NOMO-1 treated with DMSO at 0.1 percent for 48 hours (cell line): ENCODE measurements around the gene ACTN4.
A peak's percentile ranks its signal among the peaks of the same experiment; 100 is the strongest.
"Not testable (repeated sequence)": the region's sequence is repeated elsewhere in the genome, so short reads cannot be mapped to it uniquely, and the experiment has no call there.

ENCODE experiments used
- DNase-seq: peaks from one replicate; lab custom pipeline; 2025; ENCODE audit not compliant: unreplicated experiment; lab: John Stamatoyannopoulos, UW

ACTN4 gene

DNA sequence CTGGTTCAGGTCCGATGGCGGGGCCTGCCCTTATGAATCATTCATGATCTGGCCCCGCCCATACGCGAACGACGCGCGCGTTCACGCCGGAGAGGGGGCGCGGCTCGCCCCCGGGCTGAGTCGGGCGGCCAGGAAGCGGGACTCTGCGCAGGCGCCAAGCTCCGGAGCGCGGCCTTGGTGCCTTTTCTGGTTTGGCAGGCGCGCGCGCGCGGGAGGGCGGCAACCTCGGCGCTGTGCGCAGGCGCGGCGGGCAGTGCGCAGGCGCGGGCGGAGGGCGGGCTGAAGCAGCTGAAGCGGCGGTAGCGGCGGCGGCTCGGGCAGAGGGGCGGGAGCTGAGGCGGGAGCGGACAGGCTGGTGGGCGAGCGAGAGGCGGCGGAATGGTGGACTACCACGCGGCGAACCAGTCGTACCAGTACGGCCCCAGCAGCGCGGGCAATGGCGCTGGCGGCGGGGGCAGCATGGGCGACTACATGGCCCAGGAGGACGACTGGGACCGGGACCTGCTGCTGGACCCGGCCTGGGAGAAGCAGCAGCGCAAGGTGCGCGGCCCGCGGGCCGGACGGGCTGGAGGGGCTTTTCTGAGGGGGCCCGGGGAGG, at the start of gene ACTN4:
ACTN4 (plus strand) TSS at position 282 of the 598 bp plus-strand sequence; CDS start at position 379, 97 bp downstream.
- DNase-seq = peak; percentile 95

DNA sequence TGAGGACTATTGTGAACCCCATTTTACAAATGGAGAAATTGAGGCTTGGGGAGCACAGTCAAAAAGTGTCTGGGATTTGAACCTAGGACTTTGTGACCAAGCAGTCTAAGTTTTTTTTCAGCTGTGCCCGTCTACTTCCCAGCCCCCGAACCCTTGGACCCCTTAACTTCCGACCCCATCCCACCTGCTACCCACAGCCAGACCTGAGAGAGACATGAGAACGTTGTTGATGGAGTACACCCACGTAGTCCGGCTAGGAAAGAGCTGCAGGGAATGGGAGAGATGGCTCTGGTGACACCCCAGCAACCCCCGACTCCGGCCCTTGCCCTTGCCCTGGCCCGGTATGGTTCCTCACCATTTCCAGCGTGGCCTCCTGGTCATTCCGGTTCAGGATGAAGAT, 47.7 kb upstream of the ACTN4 start:
- no peak for DNase-seq

GRCh38 chr19:38602856-38603255, 44.6 kb upstream of the ACTN4 start:
- DNase-seq = not testable (repeated sequence)

DNA sequence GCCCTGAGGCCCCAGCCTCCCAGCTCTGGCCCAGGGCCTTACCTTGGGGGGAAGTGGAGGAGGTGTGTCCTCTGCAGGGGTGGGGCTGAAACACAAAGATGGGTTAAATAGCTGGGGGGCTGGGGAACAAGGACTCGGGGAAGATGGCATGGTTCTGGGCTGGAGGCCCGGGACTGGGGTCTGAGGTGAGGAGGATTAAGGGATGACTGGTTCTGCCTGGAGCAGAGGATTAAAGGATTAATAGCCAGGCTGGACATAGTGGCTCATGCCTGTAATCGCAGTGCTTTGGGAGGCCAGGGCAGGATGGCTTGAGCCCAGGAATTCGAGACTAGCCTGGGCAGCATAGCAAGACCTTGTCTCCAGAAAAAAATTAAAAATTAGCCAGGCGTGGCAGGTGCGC, 41.3 kb upstream of the ACTN4 start:
- DNase-seq = no peak

- no peak for DNase-seq
Measured at GRCh38 chr19:38614289-38614688, 33.2 kb upstream of the ACTN4 start.

DNA sequence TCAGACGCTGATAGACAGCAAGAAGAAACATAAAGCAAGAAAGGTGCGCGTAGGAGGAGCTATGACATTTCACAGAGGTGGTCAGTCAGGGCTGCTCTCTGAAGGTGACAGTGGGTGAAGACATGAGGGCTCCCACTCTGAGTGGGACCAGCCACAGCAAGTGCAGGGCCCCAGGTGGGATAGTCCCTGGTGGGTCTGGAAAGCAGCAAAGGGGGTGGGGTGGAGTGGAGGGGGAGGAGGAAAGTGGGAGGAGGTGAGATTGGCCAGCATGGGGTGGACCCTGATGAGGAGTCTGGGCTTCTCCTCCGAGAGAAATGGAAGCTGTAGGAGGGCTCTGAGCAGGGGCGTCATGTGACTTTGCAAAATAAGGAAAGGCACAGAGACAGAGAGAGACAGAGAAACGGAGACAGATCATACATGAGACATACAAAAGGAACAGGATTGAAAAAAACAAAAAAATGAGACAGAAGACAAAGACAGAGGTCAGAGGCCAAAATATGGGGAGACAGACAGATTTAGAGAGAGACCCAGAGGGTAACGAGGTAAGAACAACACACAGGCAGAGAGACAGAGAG, 32.4 kb upstream of the ACTN4 start:
- no peak for DNase-seq

GRCh38 chr19:38616265-38616664, 31.2 kb upstream of the ACTN4 start:
- no peak for DNase-seq

DNA sequence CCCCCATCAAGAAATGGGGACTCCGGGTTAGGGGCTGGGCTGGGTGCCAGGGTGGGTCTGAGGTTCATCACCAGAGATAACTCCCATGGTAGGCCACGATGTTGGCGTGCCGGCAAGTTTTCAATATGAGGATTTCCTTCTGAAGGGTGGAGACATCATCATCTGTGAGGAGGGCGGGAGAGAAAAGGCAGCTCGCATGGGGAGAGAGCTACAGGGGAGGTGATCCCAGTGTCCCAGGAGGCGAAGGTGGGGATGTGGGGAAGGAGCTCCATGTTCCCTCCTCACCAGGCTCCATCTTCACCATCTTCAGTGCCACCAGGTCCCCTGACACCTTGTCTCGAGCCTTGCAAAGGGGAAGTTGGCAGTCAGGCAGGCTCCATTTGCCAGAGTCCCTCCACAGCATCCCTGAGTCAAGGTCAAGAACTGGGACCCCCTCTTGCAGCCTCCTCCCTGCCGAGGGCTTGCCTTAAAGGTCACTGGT, 30.1 kb upstream of the ACTN4 start:
- DNase-seq = no peak

DNA sequence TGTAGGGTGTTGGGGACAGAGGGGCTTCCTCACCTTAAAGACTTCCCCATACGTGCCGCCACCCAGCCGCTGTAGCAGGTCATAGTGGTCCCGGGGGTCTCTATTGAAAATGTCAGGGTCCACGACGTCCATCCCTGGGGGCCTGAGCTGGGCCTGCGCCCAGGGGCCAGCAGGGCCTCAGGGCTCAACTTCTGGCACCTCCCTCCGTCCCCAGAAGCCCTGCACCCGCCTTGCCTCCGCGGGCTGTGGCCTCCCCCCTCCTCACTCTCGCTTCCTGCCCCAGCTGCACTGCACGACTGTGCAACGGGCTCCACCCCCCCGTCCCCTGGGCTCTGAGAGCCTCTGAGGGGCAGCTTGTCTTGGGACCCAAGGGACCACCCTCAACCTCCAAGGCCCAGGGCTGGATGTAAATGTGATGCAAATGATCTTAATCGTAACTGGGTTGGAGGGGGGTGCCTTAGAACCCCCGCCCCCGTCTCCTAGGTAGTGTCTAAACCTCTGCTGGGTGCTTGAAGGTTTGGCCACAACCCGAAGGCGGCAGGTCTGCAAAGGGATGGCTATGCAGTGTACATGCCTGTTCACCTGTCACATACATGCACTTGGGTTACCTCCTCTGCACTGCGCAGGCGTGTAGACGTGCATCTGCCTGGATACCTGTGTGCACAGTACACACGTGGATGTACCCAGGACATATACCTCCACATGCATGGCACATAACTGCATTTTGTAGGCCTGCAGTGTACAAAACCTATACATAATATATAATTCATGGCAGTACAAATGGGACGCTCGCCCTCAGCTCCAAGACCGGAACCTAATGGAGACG, 29.5 kb upstream of the ACTN4 start, which contains the start of gene MAP4K1:
MAP4K1 (minus strand) TSS at position 190 of the 826 bp plus-strand sequence; CDS start at position 132, 58 bp downstream.
- DNase-seq = peak; percentile 55

- DNase-seq = peak; percentile 99
Measured at GRCh38 chr19:38618590-38619360, 28.7 kb upstream of the ACTN4 start, which contains the start of gene EIF3K. Gene EIF3K, plus strand, starts transcription at chr19:38619188. Its CDS starts 81 bp downstream, at chr19:38619269.

DNA sequence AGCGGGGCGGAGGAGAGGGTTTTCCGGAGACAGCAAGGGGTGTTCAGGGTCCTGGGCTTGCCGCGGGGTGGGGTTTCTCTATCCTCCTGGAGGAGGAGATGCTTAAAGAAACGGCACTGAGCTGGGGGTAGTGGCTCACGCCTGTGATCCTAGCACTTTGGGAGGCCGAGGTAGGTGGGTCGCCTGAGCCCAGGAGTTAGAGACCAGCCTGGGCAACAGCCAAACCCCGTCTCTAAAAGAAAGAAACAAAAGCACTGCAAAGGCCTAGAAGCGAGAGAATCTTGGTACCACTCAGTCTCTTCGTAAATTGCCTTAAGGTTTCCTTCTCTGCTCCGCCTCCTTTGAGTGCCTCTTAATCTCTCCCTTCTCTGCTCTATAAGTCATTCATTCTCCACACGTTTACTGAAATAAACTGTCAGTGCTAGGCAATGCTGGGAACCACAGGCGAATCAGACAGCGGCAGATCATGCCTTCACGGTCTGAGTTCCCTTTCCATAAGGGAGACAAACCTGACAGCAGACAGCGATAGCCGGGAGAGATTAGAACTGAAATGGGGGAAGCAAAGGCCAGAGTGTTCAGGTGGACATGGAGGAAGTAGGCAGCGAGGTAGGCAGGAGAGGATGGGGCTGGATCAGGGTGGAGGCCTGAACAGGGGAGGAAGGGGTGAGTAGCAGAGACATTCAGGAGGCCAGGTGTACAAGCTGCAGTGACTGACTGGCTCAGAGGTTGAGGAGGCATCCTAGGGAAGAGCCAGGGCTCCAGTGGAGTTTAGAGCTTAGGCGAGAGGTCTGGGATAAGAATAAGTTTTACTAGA, 27.9 kb upstream of the ACTN4 start:
- DNase-seq = no peak

GRCh38 chr19:38624822-38625221, 22.6 kb upstream of the ACTN4 start:
- no peak for DNase-seq

GRCh38 chr19:38626401-38626800, 21.0 kb upstream of the ACTN4 start:
- no peak for DNase-seq

GRCh38 chr19:38629568-38629967, 17.9 kb upstream of the ACTN4 start:
- DNase-seq = no peak

GRCh38 chr19:38631301-38631700, 16.1 kb upstream of the ACTN4 start:
- DNase-seq = not testable (repeated sequence)

- not testable (repeated sequence) for DNase-seq
Measured at GRCh38 chr19:38631811-38632475, 15.5 kb upstream of the ACTN4 start.

- no peak for DNase-seq
Measured at GRCh38 chr19:38632476-38633213, 14.8 kb upstream of the ACTN4 start.

DNA sequence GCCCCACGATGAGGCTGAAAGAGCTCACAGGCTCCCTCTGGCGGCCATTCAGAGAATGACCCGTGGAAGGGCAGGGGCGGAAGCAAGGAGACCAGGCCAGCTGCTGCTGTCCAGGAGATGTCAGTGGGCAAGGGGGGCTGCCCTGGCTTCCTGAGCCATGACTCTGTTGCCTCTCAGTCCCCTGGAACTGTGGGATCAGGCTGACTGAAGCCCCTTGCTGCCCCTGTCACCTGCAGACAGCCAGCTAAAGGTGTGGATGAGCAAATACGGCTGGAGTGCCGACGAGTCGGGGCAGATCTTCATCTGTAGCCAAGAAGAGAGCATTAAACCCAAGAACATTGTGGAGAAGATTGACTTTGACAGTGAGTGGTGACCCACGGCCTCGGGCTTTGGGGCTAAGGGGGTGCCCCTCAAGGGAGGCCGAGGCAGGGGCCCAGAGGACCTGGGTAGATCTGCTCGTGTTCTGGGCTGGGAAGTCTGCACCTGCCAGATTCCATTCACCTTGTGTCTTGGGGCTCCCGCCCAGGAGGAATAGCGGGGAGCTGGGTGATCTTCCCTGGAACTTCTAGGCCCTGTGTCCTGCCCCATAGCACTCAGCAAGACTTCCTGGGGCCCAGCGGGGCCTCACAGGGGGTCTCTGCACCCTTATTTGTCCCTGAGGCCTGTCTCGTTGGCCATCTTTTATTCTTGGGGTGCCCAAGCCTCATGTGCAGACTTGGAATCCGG, 12.5 kb upstream of the ACTN4 start:
- DNase-seq = peak; percentile 58
